Measurements from ENCODE around the gene MACROH2A1. TPM values are rescaled to one million over a fixed set of nuclear protein-coding genes. Genes with fewer than 3 reads are reported as not detected.

MACROH2A1 gene
- total and polyA plus RNA-seq, 2 donors (not counting 1 experiment from before 2014, with no cell fraction given): 95.6 to 191 TPM

DNA sequence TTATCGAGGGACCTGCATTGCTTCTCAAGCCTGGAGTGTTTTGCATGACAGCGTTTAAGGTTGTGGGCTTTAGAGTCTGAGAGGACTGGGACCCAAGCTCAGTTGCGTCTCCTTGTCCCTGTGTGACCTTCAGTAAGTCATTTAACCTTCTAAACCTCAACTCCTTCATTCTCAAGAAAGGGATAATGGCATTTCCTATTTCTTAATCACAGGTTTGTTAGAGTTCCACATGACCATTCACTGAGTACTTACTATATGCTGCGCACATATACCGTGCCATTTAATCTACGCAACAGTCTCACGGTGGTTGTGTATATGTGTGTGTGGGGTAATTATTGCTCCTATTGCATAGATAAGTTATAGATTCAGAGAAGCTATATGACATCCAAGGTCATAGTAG lies 76.3 kb downstream of the MACROH2A1 start:
- Histone ChIP-seq H3K79me2 (ENCODE audit: control insufficient read depth, insufficient read depth, low read length) (no peaks in the 10 kb centered on the region), H3K9ac (ENCODE audit: insufficient read depth, low read length) (no peak overlapping the region), H3K27ac (ENCODE audit: insufficient read depth, low read length) (no peak overlapping the region), H3K4me1 (ENCODE audit: control insufficient read depth, extremely low read depth, insufficient read depth, low read length) (no peaks in the 10 kb centered on the region), H3K4me2 (ENCODE audit: extremely low read depth, insufficient read depth, low read length) (no peak overlapping the region), H3K4me3 (replicated peaks in 1 of 4; ENCODE audit: control extremely low read depth in 1 of 4, insufficient read depth in 1 of 4, low read depth in 3 of 4, low read length in 4 of 4) (no peak overlapping the region), H3K27me3 (ENCODE audit: control insufficient read depth, insufficient read depth, low read length) (no peaks in the 10 kb centered on the region), H3K9me3 (ENCODE audit: control insufficient read depth, insufficient read depth, low read depth, low read length) (no peaks in the 10 kb centered on the region), H3K36me3 (ENCODE audit: control insufficient read depth, insufficient read depth, low read length) (no peaks in the 10 kb centered on the region), H2AFZ (ENCODE audit: low read length) (no peak overlapping the region), H4K20me1 (ENCODE audit: control insufficient read depth, extremely low read depth, insufficient read depth, low read length) (no peaks in the 10 kb centered on the region)
- no peak for TF ChIP-seq EZH2 (IDR thresholded peaks at IDR 0.05; ENCODE audit: low read length, missing control alignments)
- TF ChIP-seq, protein P1, sequence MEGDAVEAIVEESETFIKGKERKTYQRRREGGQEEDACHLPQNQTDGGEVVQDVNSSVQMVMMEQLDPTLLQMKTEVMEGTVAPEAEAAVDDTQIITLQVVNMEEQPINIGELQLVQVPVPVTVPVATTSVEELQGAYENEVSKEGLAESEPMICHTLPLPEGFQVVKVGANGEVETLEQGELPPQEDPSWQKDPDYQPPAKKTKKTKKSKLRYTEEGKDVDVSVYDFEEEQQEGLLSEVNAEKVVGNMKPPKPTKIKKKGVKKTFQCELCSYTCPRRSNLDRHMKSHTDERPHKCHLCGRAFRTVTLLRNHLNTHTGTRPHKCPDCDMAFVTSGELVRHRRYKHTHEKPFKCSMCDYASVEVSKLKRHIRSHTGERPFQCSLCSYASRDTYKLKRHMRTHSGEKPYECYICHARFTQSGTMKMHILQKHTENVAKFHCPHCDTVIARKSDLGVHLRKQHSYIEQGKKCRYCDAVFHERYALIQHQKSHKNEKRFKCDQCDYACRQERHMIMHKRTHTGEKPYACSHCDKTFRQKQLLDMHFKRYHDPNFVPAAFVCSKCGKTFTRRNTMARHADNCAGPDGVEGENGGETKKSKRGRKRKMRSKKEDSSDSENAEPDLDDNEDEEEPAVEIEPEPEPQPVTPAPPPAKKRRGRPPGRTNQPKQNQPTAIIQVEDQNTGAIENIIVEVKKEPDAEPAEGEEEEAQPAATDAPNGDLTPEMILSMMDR (conservative IDR thresholded peaks at IDR 0.05 in 1 of 2, IDR thresholded peaks at IDR 0.05 in 1 of 2; ENCODE audit: low read depth in 1 of 2, low read length in 2 of 2): no peak
- DNase-seq (ENCODE audit: low read depth in 2 of 2): no peak

GRCh38 chr5:135322271-135322670 lies 76.8 kb downstream of the MACROH2A1 start:
- H3K9me3 ChIP-seq (ENCODE audit: control insufficient read depth, insufficient read depth, low read depth, low read length): no peaks in the 10 kb centered on the region
- H3K27ac ChIP-seq (ENCODE audit: insufficient read depth, low read length): no peak overlapping the region
- H3K27me3 ChIP-seq (ENCODE audit: control insufficient read depth, insufficient read depth, low read length): no peaks in the 10 kb centered on the region
- DNase-seq (ENCODE audit: low read depth in 2 of 2): no peak
- H3K79me2 ChIP-seq (ENCODE audit: control insufficient read depth, insufficient read depth, low read length): no peaks in the 10 kb centered on the region
- H3K4me3 ChIP-seq (replicated peaks in 1 of 4; ENCODE audit: control extremely low read depth in 1 of 4, insufficient read depth in 1 of 4, low read depth in 3 of 4, low read length in 4 of 4): no peak overlapping the region
- no peaks in the 10 kb centered on the region for H3K36me3 ChIP-seq (ENCODE audit: control insufficient read depth, insufficient read depth, low read length)
- H3K4me2 ChIP-seq (ENCODE audit: extremely low read depth, insufficient read depth, low read length): no peak overlapping the region
- no peak overlapping the region for H3K9ac ChIP-seq (ENCODE audit: insufficient read depth, low read length)
- no peaks in the 10 kb centered on the region for H4K20me1 ChIP-seq (ENCODE audit: control insufficient read depth, extremely low read depth, insufficient read depth, low read length)
- no peaks in the 10 kb centered on the region for H3K4me1 ChIP-seq (ENCODE audit: control insufficient read depth, extremely low read depth, insufficient read depth, low read length)
- TF ChIP-seq EZH2 (IDR thresholded peaks at IDR 0.05; ENCODE audit: low read length, missing control alignments): no peak
- TF ChIP-seq, protein P1 (conservative IDR thresholded peaks at IDR 0.05 in 1 of 2, IDR thresholded peaks at IDR 0.05 in 1 of 2; ENCODE audit: low read depth in 1 of 2, low read length in 2 of 2): no peak
- no peak overlapping the region for H2AFZ ChIP-seq (ENCODE audit: low read length)

GRCh38 chr5:135320718-135321484 lies 78.1 kb downstream of the MACROH2A1 start:
- Histone ChIP-seq H3K27ac (ENCODE audit: insufficient read depth, low read length) (no peak overlapping the region), H3K79me2 (ENCODE audit: control insufficient read depth, insufficient read depth, low read length) (no peaks in the 10 kb centered on the region), H3K9ac (ENCODE audit: insufficient read depth, low read length) (no peak overlapping the region), H3K4me2 (ENCODE audit: extremely low read depth, insufficient read depth, low read length) (no peak overlapping the region), H3K4me3 (replicated peaks in 1 of 4; ENCODE audit: control extremely low read depth in 1 of 4, insufficient read depth in 1 of 4, low read depth in 3 of 4, low read length in 4 of 4) (no peak overlapping the region), H2AFZ (ENCODE audit: low read length) (no peak overlapping the region), H3K9me3 (ENCODE audit: control insufficient read depth, insufficient read depth, low read depth, low read length) (no peaks in the 10 kb centered on the region), H4K20me1 (ENCODE audit: control insufficient read depth, extremely low read depth, insufficient read depth, low read length) (no peaks in the 10 kb centered on the region), H3K4me1 (ENCODE audit: control insufficient read depth, extremely low read depth, insufficient read depth, low read length) (no peaks in the 10 kb centered on the region), H3K27me3 (ENCODE audit: control insufficient read depth, insufficient read depth, low read length) (no peaks in the 10 kb centered on the region), H3K36me3 (ENCODE audit: control insufficient read depth, insufficient read depth, low read length) (no peaks in the 10 kb centered on the region)
- DNase-seq (ENCODE audit: low read depth in 2 of 2): no peak
- TF ChIP-seq EZH2 (IDR thresholded peaks at IDR 0.05; ENCODE audit: low read length, missing control alignments): no peak
- TF ChIP-seq, protein P1 (conservative IDR thresholded peaks at IDR 0.05 in 1 of 2, IDR thresholded peaks at IDR 0.05 in 1 of 2; ENCODE audit: low read depth in 1 of 2, low read length in 2 of 2): no peak
